Kidney (tissue), 14 donors: ENCODE results near the gene SFI1. TPM values are rescaled to one million over a fixed set of nuclear protein-coding genes. Genes with fewer than 3 reads are reported as not detected.
"Not testable (repeated sequence)": the region's sequence is repeated elsewhere in the genome, so short reads cannot be mapped to it uniquely, and the experiment has no call there.

ENCODE experiments used
- DNase-seq, 5 donors: peaks; one replicate each; pipeline ENCODE4 v3.0.0-alpha.2; 2013 to 2020
- FAIRE-seq: peaks from 2 replicates; lab custom pipeline; 2012; peaks lifted over from hg19 to GRCh38; lab: Jason Lieb, UNC
- H3K27ac ChIP-seq, 2 donors: one replicate each; pipeline ENCODE4 v1.7.0; 2013; ENCODE audit warnings: low read depth in 2 of 2, low read length in 2 of 2, inconsistent platforms in 1 of 2
- H3K27me3 ChIP-seq: one replicate; pipeline ENCODE4 v1.7.1; 2013; ENCODE audit warnings: low read length, inconsistent platforms; ENCODE audit not compliant: control insufficient read depth, insufficient read depth
- H3K36me3 ChIP-seq, 3 donors: one replicate each; pipeline versions ENCODE4 v1.7.0 to v1.7.1; 2013; ENCODE audit warnings: low read length in 3 of 3, control low read depth in 1 of 3, inconsistent platforms in 1 of 3; ENCODE audit not compliant: insufficient read depth in 3 of 3, control insufficient read depth in 2 of 3
- H3K4me1 ChIP-seq, 3 donors: one replicate each; pipeline versions ENCODE4 v1.7.0 to v1.7.1; 2013; ENCODE audit warnings: low read length in 3 of 3, inconsistent platforms in 1 of 3, low read depth in 1 of 3; ENCODE audit not compliant: control insufficient read depth in 2 of 3, insufficient read depth in 2 of 3
- H3K4me3 ChIP-seq, 3 donors: one replicate each; pipeline versions ENCODE4 v1.7.0 to v1.8.1; 2013; ENCODE audit warnings: low read length in 3 of 3, control low read depth in 1 of 3, inconsistent platforms in 1 of 3
- H3K9ac ChIP-seq, 3 donors: one replicate each; pipeline versions ENCODE4 v1.7.0 to v1.7.1; 2013; ENCODE audit warnings: low read length in 3 of 3, control low read depth in 1 of 3, inconsistent platforms in 1 of 3
- H3K9me3 ChIP-seq, 3 donors: one replicate each; pipeline versions ENCODE4 v1.7.0 to v1.7.1; 2013; ENCODE audit warnings: low read length in 3 of 3, control low read depth in 1 of 3, inconsistent platforms in 1 of 3; ENCODE audit not compliant: control insufficient read depth in 2 of 3, insufficient read depth in 1 of 3
- intact Hi-C: fragments of 100-400 bp; cut with DNase I; formaldehyde crosslinking; loops from one replicate; pipeline ENCODE4 v1.11.1; 2022
- polyA plus RNA-seq: library from polyadenylated mRNA; stranded (reverse); fragments of 350-450 nt; fragmentation: Illumina TruSeq; extraction: RNeasy Lipid Tissue Mini Kit (QIAGEN cat#74804); gene quantifications from one replicate; pipeline ENCODE4 v1.2.3, GENCODE V29; 2014; ENCODE audit warnings: low read depth, low replicate concordance; ENCODE audit not compliant: insufficient read depth
- total RNA-seq: library from RNA; stranded (reverse); fragmentation: NEBNext Ultra II Directional; extraction: Animal tissue kit (Norgen Biotek cat#: 25700); gene quantifications from one replicate; pipeline ENCODE4 v1.2.1, GENCODE V29; 2021
- TF ChIP-seq, protein P1 (sequence below): IDR thresholded peaks from 3 replicates; pipeline ENCODE4 v1.5.1; 2012; ENCODE audit warnings: mild to moderate bottlenecking, moderate library complexity, borderline replicate concordance; ENCODE audit not compliant: insufficient read depth; ENCODE audit errors: extremely low read depth
- donor health status: control.
- donor health status: control.
- donor health status: control.
- donor health status: control.
- donor health status: control.
- donor health status: DM: yes; HTN: yes; CAD: no.
- donor health status: Normal renal cell carcinoma (clear cell type).

Gene SFI1
- total and polyA plus RNA-seq, 2 donors from 2014 or later, result 11.4 to 48.2 TPM

- H3K4me1 ChIP-seq, result no peaks in the 10 kb centered on the region
- H3K9ac ChIP-seq, result no peak overlapping the region
- no peaks in the 10 kb centered on the region for H3K27me3 ChIP-seq
- no peaks in the 10 kb centered on the region for H3K9me3 ChIP-seq
- peaks cover 6 to 26% (median 17%) of the 10 kb centered on the region in 3 donors for H3K36me3 ChIP-seq
- FAIRE-seq (no peak), DNase-seq (no peak)
- no peak overlapping the region for H3K27ac ChIP-seq
- intact Hi-C loops, result no loop called here
- TF ChIP-seq, protein P1, sequence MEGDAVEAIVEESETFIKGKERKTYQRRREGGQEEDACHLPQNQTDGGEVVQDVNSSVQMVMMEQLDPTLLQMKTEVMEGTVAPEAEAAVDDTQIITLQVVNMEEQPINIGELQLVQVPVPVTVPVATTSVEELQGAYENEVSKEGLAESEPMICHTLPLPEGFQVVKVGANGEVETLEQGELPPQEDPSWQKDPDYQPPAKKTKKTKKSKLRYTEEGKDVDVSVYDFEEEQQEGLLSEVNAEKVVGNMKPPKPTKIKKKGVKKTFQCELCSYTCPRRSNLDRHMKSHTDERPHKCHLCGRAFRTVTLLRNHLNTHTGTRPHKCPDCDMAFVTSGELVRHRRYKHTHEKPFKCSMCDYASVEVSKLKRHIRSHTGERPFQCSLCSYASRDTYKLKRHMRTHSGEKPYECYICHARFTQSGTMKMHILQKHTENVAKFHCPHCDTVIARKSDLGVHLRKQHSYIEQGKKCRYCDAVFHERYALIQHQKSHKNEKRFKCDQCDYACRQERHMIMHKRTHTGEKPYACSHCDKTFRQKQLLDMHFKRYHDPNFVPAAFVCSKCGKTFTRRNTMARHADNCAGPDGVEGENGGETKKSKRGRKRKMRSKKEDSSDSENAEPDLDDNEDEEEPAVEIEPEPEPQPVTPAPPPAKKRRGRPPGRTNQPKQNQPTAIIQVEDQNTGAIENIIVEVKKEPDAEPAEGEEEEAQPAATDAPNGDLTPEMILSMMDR, result no peak
- no peak overlapping the region for H3K4me3 ChIP-seq
These were observed 19.0 kb upstream of the SFI1 start for GRCh38 chr22:31477329-31477728.

GRCh38 chr22:31481129-31481528, 15.2 kb upstream of the SFI1 start:
- peaks cover 6 to 34% (median 21%) of the 10 kb centered on the region in 3 donors for H3K36me3 ChIP-seq
- H3K4me3 ChIP-seq, result no peak overlapping the region
- TF ChIP-seq, protein P1, result no peak
- no peak overlapping the region for H3K9ac ChIP-seq
- H3K9me3 ChIP-seq, result no peaks in the 10 kb centered on the region
- no peaks in the 10 kb centered on the region for H3K27me3 ChIP-seq
- no peak for FAIRE-seq
- intact Hi-C loops, result no loop called here
- H3K4me1 ChIP-seq, result no peaks in the 10 kb centered on the region
- DNase-seq, result no peak
- no peak overlapping the region for H3K27ac ChIP-seq

GRCh38 chr22:31482470-31482869, 13.9 kb upstream of the SFI1 start:
- FAIRE-seq, intact Hi-C loops: not testable (repeated sequence)
- H3K36me3 ChIP-seq, result peaks cover 5 to 32% (median 20%) of the 10 kb centered on the region in 3 donors

GRCh38 chr22:31486369-31486768, 10.0 kb upstream of the SFI1 start:
- intact Hi-C loops, H3K9me3 ChIP-seq, H3K9ac ChIP-seq, FAIRE-seq, H3K27me3 ChIP-seq, DNase-seq, H3K4me3 ChIP-seq, H3K27ac ChIP-seq: not testable (repeated sequence)
- Histone ChIP-seq H3K4me1 (peaks cover 0 to 13% (median 9%) of the 10 kb centered on the region in 3 donors), H3K36me3 (peaks cover 4 to 17% (median 9%) of the 10 kb centered on the region in 3 donors)

More at GRCh38 chr22:31482470-31482869, 13.9 kb upstream of the SFI1 start:
- H3K27ac ChIP-seq, H3K9ac ChIP-seq, H3K27me3 ChIP-seq, H3K4me3 ChIP-seq, H3K4me1 ChIP-seq, DNase-seq, H3K9me3 ChIP-seq: not testable (repeated sequence)
